Measurements from ENCODE around the gene ZNF862. TPM values are rescaled to one million over a fixed set of nuclear protein-coding genes. Genes with fewer than 3 reads are reported as not detected.

The ZNF862 gene
- polyA plus RNA-seq, 1 of the 3 experiments (the other 2 are of a cell fraction), result 17.3 TPM

DNA sequence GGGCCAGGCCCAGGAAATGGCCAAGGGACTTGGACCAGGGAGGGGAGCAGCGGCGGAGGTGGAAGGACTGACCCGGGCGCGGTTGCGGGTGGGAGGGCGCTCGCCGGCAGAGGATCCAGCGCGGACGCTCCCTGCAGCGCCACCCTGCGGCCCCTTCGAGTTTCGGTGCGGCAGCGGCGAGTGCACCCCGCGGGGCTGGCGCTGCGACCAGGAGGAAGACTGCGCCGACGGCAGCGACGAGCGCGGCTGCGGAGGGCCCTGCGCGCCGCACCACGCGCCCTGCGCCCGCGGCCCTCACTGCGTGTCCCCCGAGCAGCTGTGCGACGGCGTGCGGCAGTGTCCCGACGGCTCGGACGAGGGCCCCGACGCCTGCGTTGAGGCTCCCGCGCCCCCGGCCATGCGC is 48.0 kb upstream of the ZNF862 start:
- Histone ChIP-seq H3F3A (replicated peaks; ENCODE audit: insufficient read depth) (no peaks in the 10 kb centered on the region), H3K9me2 (no peaks in the 10 kb centered on the region), H3K36me3 (replicated peaks in 1 of 2; ENCODE audit: control insufficient read depth in 1 of 2, insufficient read depth in 2 of 2, low read length in 1 of 2) (no peaks in the 10 kb centered on the region), H3K79me2 (ENCODE audit: insufficient read depth) (no peaks in the 10 kb centered on the region), H3K27ac (ENCODE audit: low read depth in 2 of 2, low read length in 1 of 2) (no peak overlapping the region), H3K9me3 (no peaks in the 10 kb centered on the region), H4K20me1 (ENCODE audit: insufficient read depth) (no peaks in the 10 kb centered on the region), H3K9ac (no peak overlapping the region), H3K4me3 (ENCODE audit: low read depth in 2 of 2, low read length in 1 of 2) (peak overlapping the region; percentile 15 to 21; a peak in 2 of 4 replicates), H3K4me1 (ENCODE audit: control insufficient read depth in 1 of 2, insufficient read depth in 2 of 2, low read depth in 1 of 2, low read length in 1 of 2) (peaks cover 0 to 32% of the 10 kb centered on the region in 2 experiments; a peak in 1 of 4 replicates), H3K4me2 (no peak overlapping the region), H2AFZ (ENCODE audit: low read depth) (no peak overlapping the region), H3K27me3 (ENCODE audit: insufficient read depth) (peaks cover 48% of the 10 kb centered on the region)
- POLR2A ChIA-PET, result interaction anchor here (1.4 kb wide), 1 partner anchor 18 kb away, joined by 3 read pairs; no protein-coding TSS in a partner anchor
- WGBS (ENCODE audit: low lambda C conversion rate), result 3% methylated on average over 13 of the region's 56 CpGs
- TF ChIP-seq, protein P1, sequence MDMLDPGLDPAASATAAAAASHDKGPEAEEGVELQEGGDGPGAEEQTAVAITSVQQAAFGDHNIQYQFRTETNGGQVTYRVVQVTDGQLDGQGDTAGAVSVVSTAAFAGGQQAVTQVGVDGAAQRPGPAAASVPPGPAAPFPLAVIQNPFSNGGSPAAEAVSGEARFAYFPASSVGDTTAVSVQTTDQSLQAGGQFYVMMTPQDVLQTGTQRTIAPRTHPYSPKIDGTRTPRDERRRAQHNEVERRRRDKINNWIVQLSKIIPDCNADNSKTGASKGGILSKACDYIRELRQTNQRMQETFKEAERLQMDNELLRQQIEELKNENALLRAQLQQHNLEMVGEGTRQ (IDR thresholded peaks at IDR 0.05; ENCODE audit: borderline replicate concordance, low read depth, low read length), result no peak
- TF ChIP-seq CTCF (IDR thresholded peaks at IDR 0.05) (peak; percentile 62), SMC3 (IDR thresholded peaks at IDR 0.05; ENCODE audit: low read depth, low read length) (peak; percentile 43), RAD21 (IDR thresholded peaks at IDR 0.05; ENCODE audit: low read length) (peak; percentile 53)
- CTCF ChIA-PET, result interaction anchor here (0.6 to 16.9 kb wide), 23 partner anchors 11 to 163 kb away, joined by 3 to 189 read pairs (median 4); partner anchors contain the start of genes ZNF467 and ZNF862
- DNase-seq, result peak; percentile 92

DNA sequence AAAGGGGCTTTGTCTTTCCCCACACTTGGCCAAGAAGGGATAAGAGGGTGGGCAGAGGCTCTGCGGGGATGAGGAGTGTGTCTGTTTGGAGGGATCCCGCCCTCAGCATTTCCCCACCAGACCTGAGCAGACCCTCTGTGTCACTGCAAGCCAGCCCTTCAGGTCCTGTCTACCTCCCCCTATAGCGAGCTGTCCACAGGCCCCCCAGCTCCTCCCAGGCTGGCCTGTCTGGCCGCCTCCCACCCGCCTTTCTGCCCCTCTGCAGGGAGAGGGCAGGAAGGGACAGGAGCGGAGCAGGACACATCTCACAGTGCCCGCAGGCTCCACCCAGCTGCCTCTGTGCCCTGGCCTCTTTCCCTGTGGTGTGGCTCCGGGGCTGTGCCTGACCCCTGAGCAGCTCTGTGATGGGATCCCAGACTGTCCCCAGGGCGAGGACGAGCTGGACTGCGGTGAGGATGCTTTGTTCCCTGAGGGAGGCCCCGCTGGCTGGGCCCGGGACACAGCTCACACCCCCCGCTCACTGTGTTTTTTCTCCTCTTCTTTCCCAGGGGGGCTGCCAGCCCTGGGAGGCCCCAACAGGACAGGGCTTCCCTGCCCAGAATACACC is 47.3 kb upstream of the ZNF862 start:
- H3K4me3 ChIP-seq (ENCODE audit: low read depth in 2 of 2, low read length in 1 of 2), result no peak overlapping the region
- peaks cover 49% of the 10 kb centered on the region for H3K27me3 ChIP-seq (ENCODE audit: insufficient read depth)
- no peaks in the 10 kb centered on the region for H3K9me3 ChIP-seq
- TF ChIP-seq EP300 (IDR thresholded peaks at IDR 0.05; ENCODE audit: borderline replicate concordance in 1 of 2, low read depth in 1 of 2, low read length in 1 of 2), result no peak
- TF ChIP-seq NRF1 (IDR thresholded peaks at IDR 0.05; ENCODE audit: low read depth, low read length), result no peak
- no peak for TF ChIP-seq POLR2AphosphoS5 (IDR thresholded peaks at IDR 0.05; ENCODE audit: low read depth, low read length)
- TF ChIP-seq IRF3 (IDR thresholded peaks at IDR 0.05; ENCODE audit: low read depth, low read length), result no peak
- no peak for TF ChIP-seq GATA2 (CRISPR knock-in tag; IDR thresholded peaks at IDR 0.05)
- H3K4me2 ChIP-seq, result no peak overlapping the region
- peaks cover 0 to 32% of the 10 kb centered on the region in 2 experiments; a peak in 1 of 4 replicates for H3K4me1 ChIP-seq (ENCODE audit: control insufficient read depth in 1 of 2, insufficient read depth in 2 of 2, low read depth in 1 of 2, low read length in 1 of 2)
- H3K27ac ChIP-seq (ENCODE audit: low read depth in 2 of 2, low read length in 1 of 2), result no peak overlapping the region
- no peak overlapping the region for H3K9ac ChIP-seq
- no peaks in the 10 kb centered on the region for H3K9me2 ChIP-seq
- H3F3A ChIP-seq (replicated peaks; ENCODE audit: insufficient read depth), result no peaks in the 10 kb centered on the region
- no peaks in the 10 kb centered on the region for H3K79me2 ChIP-seq (ENCODE audit: insufficient read depth)
- WGBS (ENCODE audit: low lambda C conversion rate), result 79% methylated on average over 14 of the region's 14 CpGs
- H2AFZ ChIP-seq (ENCODE audit: low read depth), result no peak overlapping the region
- H3K36me3 ChIP-seq (replicated peaks in 1 of 2; ENCODE audit: control insufficient read depth in 1 of 2, insufficient read depth in 2 of 2, low read length in 1 of 2), result no peaks in the 10 kb centered on the region
- ChIA-PET CTCF (interaction anchor here (0.7 to 16.9 kb wide), 17 partner anchors 10 to 163 kb away, joined by 3 to 189 read pairs (median 4); partner anchors contain the start of genes ZNF467 and ZNF862), POLR2A (no interaction called here)
- no peak for DNase-seq
- H4K20me1 ChIP-seq (ENCODE audit: insufficient read depth), result no peaks in the 10 kb centered on the region
